Endodermal cell (in vitro differentiated cells): ENCODE data around the gene HEG1. TPM values are rescaled to one million over a fixed set of nuclear protein-coding genes. Genes with fewer than 3 reads are reported as not detected.

Experiments used
- DNase-seq: peaks from one replicate; pipeline ENCODE4 v3.0.0-alpha.2; 2017
- H3K27ac ChIP-seq: 2 replicates; pipeline ENCODE4 v1.5.1; 2013; ENCODE audit warnings: mild to moderate bottlenecking, low read depth, low read length, moderate library complexity
- H3K27me3 ChIP-seq: 2 replicates; pipeline ENCODE4 v1.6.1; 2013; ENCODE audit warnings: mild to moderate bottlenecking, low read length, moderate library complexity; ENCODE audit not compliant: insufficient read depth, control insufficient read depth, poor library complexity, severe bottlenecking
- H3K36me3 ChIP-seq: 2 replicates; pipeline ENCODE4 v1.7.0; 2013; ENCODE audit warnings: mild to moderate bottlenecking, low read length, moderate library complexity; ENCODE audit not compliant: control insufficient read depth, insufficient read depth
- H3K4me1 ChIP-seq: one replicate; pipeline ENCODE4 v1.7.0; 2013; ENCODE audit warnings: low read length; ENCODE audit not compliant: control insufficient read depth, insufficient read depth
- H3K4me3 ChIP-seq: 2 replicates; pipeline ENCODE4 v1.5.1; 2013; ENCODE audit warnings: mild to moderate bottlenecking, low read length, moderate library complexity
- H3K9ac ChIP-seq: 2 replicates; pipeline ENCODE4 v1.6.1; 2013; ENCODE audit warnings: mild to moderate bottlenecking, low read length, moderate library complexity; ENCODE audit not compliant: poor library complexity, severe bottlenecking; ENCODE audit errors: extremely low read depth
- H3K9me3 ChIP-seq: 2 replicates; pipeline ENCODE4 v1.6.1; 2013; ENCODE audit warnings: mild to moderate bottlenecking, low read length, moderate library complexity; ENCODE audit not compliant: control insufficient read depth
- H3K27ac Mint-ChIP-seq: 2 replicates; pipeline ENCODE4 v1.8.0; 2020; ENCODE audit warnings: mixed read lengths
- H3K27me3 Mint-ChIP-seq: 2 replicates; pipeline ENCODE4 v1.8.0; 2021; ENCODE audit warnings: mild to moderate bottlenecking, mixed read lengths; ENCODE audit not compliant: insufficient read depth
- H3K36me3 Mint-ChIP-seq: 2 replicates; pipeline ENCODE4 v1.8.0; 2020; ENCODE audit warnings: low read depth, mixed read lengths
- H3K4me1 Mint-ChIP-seq: 2 replicates; pipeline ENCODE4 v1.8.0; 2020; ENCODE audit warnings: mixed read lengths
- H3K4me3 Mint-ChIP-seq: 2 replicates; pipeline ENCODE4 v1.8.0; 2020; ENCODE audit warnings: mild to moderate bottlenecking, moderate library complexity, mixed read lengths
- H3K9me3 Mint-ChIP-seq: 2 replicates; pipeline ENCODE4 v1.8.0; 2020; ENCODE audit warnings: mild to moderate bottlenecking, mixed read lengths
- CTCF ChIP-seq: fragments of 200-600 bp; sonication (generic); conservative IDR thresholded peaks from 2 replicates; pipeline ENCODE4 v1.5.0; 2021; ENCODE audit warnings: antibody characterized with exemption, mild to moderate bottlenecking
- WGBS, 2 experiments: methylation state at CpG; one replicate each; pipeline versions ENCODE4 v1.1.5 to v1.1.7; 2013; ENCODE audit warnings: missing lambda C conversion rate in 2 of 2, mixed read lengths in 1 of 2; ENCODE audit not compliant: insufficient coverage in 1 of 2, insufficient read length in 1 of 2; 5-methylcytosine and 5-hydroxymethylcytosine counted together
- total RNA-seq, 2 donors: library from RNA; stranded (reverse); fragmentation: NEBNext Ultra II Directional in 1 of 2; extraction: Animal tissue kit (Norgen Biotek cat#: 25700) in 1 of 2; gene quantifications; 2 replicates in 1 of 2; 3 replicates in 1 of 2; pipeline ENCODE4 v1.2.1, GENCODE V29; 2021

The HEG1 gene
- total RNA-seq, 2 donors from 2014 or later, result 25.5 to 27.0 TPM

- Histone ChIP-seq H3K4me3 (no peak overlapping the region), H3K9ac (no peak overlapping the region), H3K36me3 (peaks cover 93% of the 10 kb centered on the region), H3K4me1 (peaks cover 15% of the 10 kb centered on the region), H3K9me3 (no peaks in the 10 kb centered on the region), H3K27me3 (no peaks in the 10 kb centered on the region), H3K27ac (peak overlapping the region; percentile 90)
- peaks cover 84% of the 10 kb centered on the region for H3K36me3 Mint-ChIP-seq
- no peaks in the 10 kb centered on the region for H3K27me3 Mint-ChIP-seq
- no peaks in the 10 kb centered on the region for H3K9me3 Mint-ChIP-seq
- H3K27ac Mint-ChIP-seq, result no peak overlapping the region
- no peak for DNase-seq
- H3K4me3 Mint-ChIP-seq, result no peak overlapping the region
- H3K4me1 Mint-ChIP-seq, result peaks cover 23% of the 10 kb centered on the region
- TF ChIP-seq CTCF, result no peak
- WGBS, 2 experiments, result 92 to 99% methylated on average over 8 to 10 of the region's 10 CpGs
These were observed 51.8 kb downstream of the HEG1 start for GRCh38 chr3:125003859-125004595.

GRCh38 chr3:125003369-125003853, 52.4 kb downstream of the HEG1 start:
- DNase-seq, result no peak
- WGBS, 2 experiments, result 71 to 81% methylated on average over 7 of the region's 7 CpGs
- H3K27me3 ChIP-seq, result no peaks in the 10 kb centered on the region
- H3K9me3 ChIP-seq, result no peaks in the 10 kb centered on the region
- H3K4me1 ChIP-seq, result peaks cover 17% of the 10 kb centered on the region
- Mint-ChIP-seq H3K9me3 (no peaks in the 10 kb centered on the region), H3K36me3 (peaks cover 82% of the 10 kb centered on the region), H3K4me3 (no peak overlapping the region), H3K4me1 (peaks cover 24% of the 10 kb centered on the region), H3K27ac (peak overlapping the region; percentile 40), H3K27me3 (no peaks in the 10 kb centered on the region)
- H3K4me3 ChIP-seq, result no peak overlapping the region
- peak overlapping the region; percentile 90 for H3K27ac ChIP-seq
- H3K9ac ChIP-seq, result no peak overlapping the region
- H3K36me3 ChIP-seq, result peaks cover 93% of the 10 kb centered on the region
- no peak for TF ChIP-seq CTCF

- H3K4me1 Mint-ChIP-seq, result peaks cover 26% of the 10 kb centered on the region
- H3K27ac Mint-ChIP-seq, result peak overlapping the region; percentile 40
- Histone ChIP-seq H3K27me3 (no peaks in the 10 kb centered on the region), H3K36me3 (peaks cover 92% of the 10 kb centered on the region), H3K27ac (peak overlapping the region; percentile 90), H3K9ac (no peak overlapping the region), H3K4me3 (no peak overlapping the region), H3K4me1 (peaks cover 17% of the 10 kb centered on the region), H3K9me3 (no peaks in the 10 kb centered on the region)
- H3K27me3 Mint-ChIP-seq, result no peaks in the 10 kb centered on the region
- peaks cover 82% of the 10 kb centered on the region for H3K36me3 Mint-ChIP-seq
- DNase-seq, result no peak
- no peak overlapping the region for H3K4me3 Mint-ChIP-seq
- 86 to 92% methylated on average over 9 to 11 of the region's 11 CpGs for WGBS, 2 experiments
- no peak for TF ChIP-seq CTCF
- no peaks in the 10 kb centered on the region for H3K9me3 Mint-ChIP-seq
These were observed 53.1 kb downstream of the HEG1 start for GRCh38 chr3:125002414-125003368.
